Inferior parietal cortex (tissue), 1 donor: ENCODE measurements around the gene DENND1A.
"Not testable (repeated sequence)": the region's sequence is repeated elsewhere in the genome, so short reads cannot be mapped to it uniquely, and the experiment has no call there.

Source experiments
- DNase-seq: peaks from one replicate; pipeline ENCODE4 v3.0.0-alpha.2; 2016; ENCODE audit errors: extremely low spot score

The DENND1A gene

GRCh38 chr9:123946101-123946821 is 16.3 kb upstream of the DENND1A start:
- no peak for DNase-seq

- DNase-seq, result no peak
These were observed 15.6 kb upstream of the DENND1A start for GRCh38 chr9:123945532-123945931.

GRCh38 chr9:123944464-123944863 is 14.5 kb upstream of the DENND1A start:
- not testable (repeated sequence) for DNase-seq

- no peak for DNase-seq
These were observed 13.7 kb upstream of the DENND1A start for GRCh38 chr9:123943671-123944070.

GRCh38 chr9:123942542-123942941 is 12.6 kb upstream of the DENND1A start:
- no peak for DNase-seq

GRCh38 chr9:123941524-123942070 is 11.7 kb upstream of the DENND1A start:
- no peak for DNase-seq

GRCh38 chr9:123940721-123941523 is 11.0 kb upstream of the DENND1A start:
- DNase-seq, result no peak

- DNase-seq, result no peak
These were observed 8.5 kb upstream of the DENND1A start for GRCh38 chr9:123938401-123938800.

GRCh38 chr9:123936575-123936974 is 6.6 kb upstream of the DENND1A start:
- DNase-seq, result not testable (repeated sequence)

- DNase-seq, result no peak
These were observed 3.7 kb upstream of the DENND1A start for GRCh38 chr9:123933440-123934212.

GRCh38 chr9:123929177-123929869 is 603 bp downstream of the DENND1A start:
- peak; percentile 20 for DNase-seq

- DNase-seq, result no peak
These were observed 1.3 kb downstream of the DENND1A start for GRCh38 chr9:123928533-123929176.

GRCh38 chr9:123927625-123928532 is 2.0 kb downstream of the DENND1A start:
- DNase-seq, result no peak

- no peak for DNase-seq
These were observed 3.0 kb downstream of the DENND1A start for GRCh38 chr9:123926941-123927340.

GRCh38 chr9:123925819-123926218 is 4.1 kb downstream of the DENND1A start:
- no peak for DNase-seq

- no peak for DNase-seq
These were observed 4.8 kb downstream of the DENND1A start for GRCh38 chr9:123925161-123925560.

GRCh38 chr9:123924727-123925126 is 5.2 kb downstream of the DENND1A start:
- DNase-seq, result no peak

GRCh38 chr9:123923884-123924283 is 6.0 kb downstream of the DENND1A start:
- DNase-seq, result no peak

- no peak for DNase-seq
These were observed 6.5 kb downstream of the DENND1A start for GRCh38 chr9:123923377-123923776.

GRCh38 chr9:123922911-123923310 is 7.0 kb downstream of the DENND1A start:
- no peak for DNase-seq
